HS-5 (cell line): ENCODE data around the gene KLHL10.
"Not testable (repeated sequence)": the region's sequence is repeated elsewhere in the genome, so short reads cannot be mapped to it uniquely, and the experiment has no call there.

Experiments
- DNase-seq: peaks from one replicate; pipeline ENCODE4 v3.0.0-alpha.2; 2012; ENCODE audit warnings: low read depth

The KLHL10 gene

DNA sequence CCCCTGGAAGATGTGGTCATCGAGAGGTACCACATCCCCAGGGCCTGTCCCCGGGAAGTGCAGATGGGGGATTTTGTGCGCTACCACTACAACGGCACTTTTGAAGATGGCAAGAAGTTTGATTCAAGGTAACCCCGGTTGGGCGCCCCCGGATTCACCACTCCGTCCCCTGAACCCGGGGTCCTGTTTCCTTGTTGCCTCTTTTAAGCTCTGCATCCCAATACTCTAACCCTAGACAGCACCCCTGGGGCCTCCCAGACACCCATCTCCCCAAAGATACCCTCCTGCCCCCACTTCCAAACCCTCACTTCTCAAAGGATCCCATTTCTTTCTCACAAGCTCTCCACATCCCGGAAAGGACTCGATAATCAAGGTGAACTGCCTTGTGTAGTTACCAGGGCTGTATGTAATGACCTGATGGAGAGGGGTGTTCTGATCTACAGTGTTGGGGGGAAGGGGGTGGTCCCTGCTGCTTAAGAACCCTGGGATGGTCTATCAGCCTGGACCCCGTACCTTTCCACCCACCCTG is 24.4 kb upstream of the KLHL10 start:
- DNase-seq = no peak

DNA sequence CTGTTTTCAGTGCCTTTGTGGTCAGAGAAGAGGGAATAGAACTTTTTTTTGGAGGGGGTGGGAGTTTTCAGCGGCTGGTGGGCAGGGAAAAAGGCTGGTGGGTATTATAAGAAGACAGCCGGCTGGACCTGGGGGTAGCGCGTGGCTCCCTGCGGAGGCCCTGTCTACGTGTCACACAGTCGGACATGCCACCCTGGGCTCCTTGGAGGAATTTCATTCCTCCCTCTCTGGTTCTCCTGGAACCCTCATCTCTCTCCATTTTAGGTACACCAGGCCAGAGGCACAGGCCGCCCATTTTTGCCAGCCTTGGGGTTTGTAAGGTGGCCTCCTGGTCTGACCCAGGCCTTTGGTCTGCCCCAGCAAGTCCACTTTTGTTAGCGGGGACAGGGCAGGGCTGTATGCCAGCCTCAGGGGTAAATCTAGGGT is 23.9 kb upstream of the KLHL10 start:
- no peak for DNase-seq

DNA sequence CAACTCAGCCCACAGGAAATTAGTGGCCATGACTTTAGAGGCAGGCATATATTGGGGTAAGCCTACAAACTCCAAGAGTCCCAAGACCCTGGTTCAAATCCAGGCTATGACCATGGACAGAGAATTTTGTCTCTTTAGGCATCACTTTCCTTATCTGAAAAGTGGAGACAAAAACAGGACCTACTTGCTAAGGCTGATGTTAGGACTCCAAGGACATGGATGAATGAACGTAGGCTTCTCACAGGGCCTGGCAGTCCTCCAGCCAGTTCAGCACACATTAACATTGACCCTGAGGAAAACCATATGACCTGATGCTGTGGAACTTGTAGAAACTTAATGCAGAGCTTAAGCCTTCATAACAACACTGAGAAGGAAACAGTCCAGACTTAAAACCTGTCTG is 23.4 kb upstream of the KLHL10 start:
- no peak for DNase-seq

GRCh38 chr17:41816637-41817320 is 20.8 kb upstream of the KLHL10 start:
- DNase-seq = no peak

DNA sequence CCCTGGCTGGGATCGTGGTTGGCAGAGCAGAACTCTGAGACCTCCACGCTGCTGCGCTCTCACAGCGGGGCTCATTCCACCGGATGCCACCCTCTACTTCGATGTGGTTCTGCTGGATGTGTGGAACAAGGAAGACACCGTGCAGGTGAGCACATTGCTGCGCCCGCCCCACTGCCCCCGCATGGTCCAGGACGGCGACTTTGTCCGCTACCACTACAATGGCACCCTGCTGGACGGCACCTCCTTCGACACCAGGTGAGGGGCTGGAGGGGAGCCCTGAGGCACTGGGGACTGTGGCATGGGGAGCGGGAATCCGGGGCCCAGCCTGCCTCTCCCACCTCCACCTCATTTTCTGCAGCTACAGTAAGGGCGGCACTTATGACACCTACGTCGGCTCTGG is 19.6 kb upstream of the KLHL10 start:
- DNase-seq = no peak

DNA sequence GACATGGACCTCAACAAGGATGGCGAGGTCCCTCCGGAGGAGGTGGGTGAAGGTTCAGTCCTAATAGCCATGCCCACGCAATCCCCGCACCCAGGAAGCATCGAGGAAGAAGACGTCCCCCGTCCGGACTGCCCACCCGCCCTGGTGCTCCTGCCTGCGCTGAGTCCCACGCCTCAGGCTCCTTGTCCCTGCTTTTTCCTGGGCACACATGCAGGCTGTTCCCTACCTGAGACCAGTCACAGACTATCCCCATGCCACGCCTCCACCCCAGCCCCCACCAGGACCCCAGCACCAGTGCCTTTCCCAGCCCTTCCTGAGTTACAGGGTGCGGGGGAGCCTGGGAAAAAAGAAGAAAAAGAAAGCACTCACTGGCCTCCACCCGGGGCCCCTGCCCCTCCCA is 15.8 kb upstream of the KLHL10 start:
- no peak for DNase-seq

DNA sequence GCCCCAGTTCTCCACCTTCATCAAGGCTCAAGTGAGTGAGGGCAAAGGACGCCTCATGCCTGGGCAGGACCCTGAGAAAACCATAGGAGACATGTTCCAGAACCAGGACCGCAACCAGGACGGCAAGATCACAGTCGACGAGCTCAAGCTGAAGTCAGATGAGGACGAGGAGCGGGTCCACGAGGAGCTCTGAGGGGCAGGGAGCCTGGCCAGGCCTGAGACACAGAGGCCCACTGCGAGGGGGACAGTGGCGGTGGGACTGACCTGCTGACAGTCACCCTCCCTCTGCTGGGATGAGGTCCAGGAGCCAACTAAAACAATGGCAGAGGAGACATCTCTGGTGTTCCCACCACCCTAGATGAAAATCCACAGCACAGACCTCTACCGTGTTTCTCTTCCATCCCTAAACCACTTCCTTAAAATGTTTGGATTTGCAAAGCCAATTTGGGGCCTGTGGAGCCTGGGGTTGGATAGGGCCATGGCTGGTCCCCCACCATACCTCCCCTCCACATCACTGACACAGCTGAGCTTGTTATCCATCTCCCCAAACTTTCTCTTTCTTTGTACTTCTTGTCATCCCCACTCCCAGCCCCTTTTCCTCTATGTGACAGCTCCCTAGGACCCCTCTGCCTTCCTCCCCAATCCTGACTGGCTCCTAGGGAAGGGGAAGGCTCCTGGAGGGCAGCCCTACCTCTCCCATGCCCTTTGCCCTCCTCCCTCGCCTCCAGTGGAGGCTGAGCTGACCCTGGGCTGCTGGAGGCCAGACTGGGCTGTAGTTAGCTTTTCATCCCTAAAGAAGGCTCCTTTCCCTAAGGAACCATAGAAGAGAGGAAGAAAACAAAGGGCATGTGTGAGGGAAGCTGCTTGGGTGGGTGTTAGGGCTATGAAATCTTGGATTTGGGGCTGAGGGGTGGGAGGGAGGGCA is 15.1 kb upstream of the KLHL10 start:
- DNase-seq = no peak

- no peak for DNase-seq
These were observed 14.5 kb upstream of the KLHL10 start for GRCh38 chr17:41823141-41823524.

GRCh38 chr17:41823580-41823979 is 14.0 kb upstream of the KLHL10 start:
- DNase-seq = no peak

- DNase-seq = no peak
These were observed 13.5 kb upstream of the KLHL10 start for GRCh38 chr17:41824086-41824485.

DNA sequence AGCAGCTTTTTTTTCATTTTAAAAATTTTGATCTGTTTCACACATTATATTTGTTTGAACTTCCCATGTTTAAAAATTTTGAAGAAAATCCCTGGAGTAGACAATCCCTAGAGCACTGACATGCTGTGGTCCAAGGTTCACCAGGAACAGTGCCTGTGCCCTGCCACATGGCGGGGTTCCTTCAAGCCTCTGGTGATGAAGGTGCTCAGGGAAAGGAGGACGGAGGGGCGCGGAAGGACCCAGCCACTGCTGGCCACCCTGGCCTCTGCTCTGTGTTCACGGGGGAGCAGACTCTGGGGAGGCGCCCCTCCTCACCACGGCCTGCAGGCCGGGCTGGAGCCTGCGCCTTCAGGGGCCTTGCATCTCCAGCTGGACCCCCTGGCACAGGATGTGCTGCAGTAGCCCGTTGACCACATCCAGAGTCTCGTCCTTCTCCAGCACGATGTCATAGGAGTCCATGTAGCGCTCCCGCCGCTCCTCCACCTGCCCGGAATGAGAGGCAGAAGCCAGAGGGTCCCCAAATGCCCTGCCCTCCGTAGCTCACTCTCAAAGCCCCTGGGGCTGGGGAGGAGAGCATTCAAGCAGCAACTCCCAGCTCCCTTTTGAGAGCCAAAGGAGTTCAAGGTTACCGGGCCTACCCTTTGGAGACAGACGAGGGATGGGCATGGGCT is 12.3 kb upstream of the KLHL10 start:
- DNase-seq = no peak

DNA sequence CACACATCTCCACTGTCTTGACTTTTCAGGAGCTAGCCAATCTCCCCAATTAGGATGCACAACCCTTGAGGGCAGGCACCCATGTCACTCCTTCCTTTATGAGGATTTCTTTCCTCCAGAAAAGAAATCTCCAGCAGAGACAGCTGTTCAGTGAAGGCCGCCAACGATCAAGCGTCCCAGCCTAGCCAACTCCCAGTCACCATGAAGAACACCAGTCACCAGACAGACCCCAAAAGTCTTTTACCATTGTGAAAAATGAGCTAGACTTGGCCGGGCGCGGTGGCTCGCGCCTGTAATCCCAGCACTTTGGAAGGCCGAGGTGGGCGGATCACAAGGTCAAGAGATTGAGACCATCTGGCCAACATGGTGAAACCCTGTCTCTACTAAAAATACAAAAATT is 7.7 kb upstream of the KLHL10 start:
- not testable (repeated sequence) for DNase-seq

DNA sequence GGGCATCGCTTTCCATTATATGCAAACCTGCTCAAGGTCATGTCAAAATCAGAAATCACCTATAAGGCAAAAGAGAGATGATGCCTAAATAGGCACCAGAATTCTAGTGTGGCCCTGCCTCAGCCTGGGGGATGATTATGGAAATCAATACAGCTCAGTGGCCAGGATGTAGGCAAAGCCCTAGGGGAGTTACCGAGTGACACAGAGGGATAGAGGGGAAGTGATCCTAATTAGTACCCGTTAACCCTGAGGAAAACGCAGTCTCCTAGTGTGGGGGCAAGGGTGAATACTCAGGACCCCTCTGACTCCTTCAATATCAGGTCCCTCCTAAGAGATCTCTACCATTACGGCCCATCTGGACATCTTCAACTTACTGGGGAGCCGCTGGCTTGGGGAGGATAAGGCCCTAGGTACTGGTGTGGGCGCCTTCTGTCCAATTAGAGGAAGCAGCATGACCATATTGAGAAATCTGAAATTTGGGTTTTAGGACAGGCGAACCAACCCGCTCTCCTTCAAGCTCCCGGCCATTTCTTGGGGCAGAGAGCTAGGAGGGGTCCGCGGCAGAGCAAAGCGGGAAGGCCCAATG is 2.3 kb upstream of the KLHL10 start:
- DNase-seq = no peak

- DNase-seq = no peak
These were observed 1.6 kb upstream of the KLHL10 start, which contains the start of gene NT5C3B for GRCh38 chr17:41835800-41836549. Gene NT5C3B, minus strand, starts transcription at chr17:41836232. Its CDS starts 39 bp downstream, at chr17:41836193.

GRCh38 chr17:41836550-41837196 is 952 bp upstream of the KLHL10 start:
- no peak for DNase-seq

DNA sequence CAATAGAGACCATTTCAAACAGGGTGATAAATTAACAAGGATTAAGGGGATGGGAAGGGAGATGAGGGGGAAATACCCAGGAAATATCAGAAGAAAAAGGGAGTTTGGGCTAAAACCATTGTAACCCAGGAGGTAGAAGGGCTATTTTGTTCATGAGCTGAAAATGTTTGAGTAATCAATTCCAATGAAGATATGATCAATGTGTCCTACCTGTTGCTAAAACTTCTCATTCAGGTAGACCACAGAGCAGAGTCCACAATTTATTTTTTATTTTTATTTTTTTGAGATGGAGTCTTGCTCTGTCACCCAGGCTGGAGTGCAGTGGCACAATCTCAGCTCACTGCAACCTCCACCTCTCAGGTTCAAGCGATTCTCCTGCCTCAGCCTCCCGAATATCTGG is 1.8 kb downstream of the KLHL10 start:
- DNase-seq = not testable (repeated sequence)

- not testable (repeated sequence) for DNase-seq
These were observed 3.2 kb downstream of the KLHL10 start for GRCh38 chr17:41840781-41841180.

- no peak for DNase-seq
These were observed 7.3 kb downstream of the KLHL10 start for GRCh38 chr17:41844971-41845370.

- no peak for DNase-seq
These were observed 11.2 kb downstream of the KLHL10 start for GRCh38 chr17:41848788-41849187.

- no peak for DNase-seq
These were observed 11.8 kb downstream of the KLHL10 start for GRCh38 chr17:41849251-41849990.
